Cerebellar cortex (tissue), 1 donor: Measurements from ENCODE around the gene SMAD6.

Source experiments
- DNase-seq: peaks from one replicate; pipeline ENCODE4 v3.0.0-alpha.2; 2015; ENCODE audit warnings: low spot score

SMAD6 gene

DNA sequence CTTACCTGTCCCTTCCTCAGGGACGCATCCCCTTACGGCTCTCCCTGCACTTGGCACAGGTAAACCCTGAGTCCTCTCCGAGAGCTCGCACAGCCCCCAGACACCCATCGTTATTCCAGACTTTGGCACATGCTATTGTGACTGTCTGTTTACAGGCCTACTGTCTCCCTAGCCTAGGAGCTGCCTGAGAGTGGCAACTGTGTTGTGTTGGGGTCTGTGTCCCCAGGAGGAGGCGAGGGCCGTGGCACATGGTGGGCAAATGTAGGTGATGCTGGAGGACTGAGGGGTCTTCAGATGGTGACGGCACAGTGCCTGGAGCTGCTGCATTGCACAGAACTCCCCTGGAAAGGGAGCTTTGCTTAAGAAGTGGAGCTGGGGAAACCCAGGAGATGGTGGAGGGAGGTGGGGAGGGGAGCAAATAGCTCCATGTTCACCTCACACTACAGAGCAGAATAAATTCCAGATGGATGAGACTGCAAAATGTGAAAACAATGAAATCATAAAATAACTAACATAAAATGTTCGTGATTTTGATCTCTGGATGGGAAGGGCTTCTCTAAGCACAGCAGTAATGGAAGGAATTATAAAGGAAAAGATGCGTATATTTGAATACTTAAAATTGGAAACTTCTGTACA is 96.5 kb downstream of the SMAD6 start:
- DNase-seq: no peak

DNA sequence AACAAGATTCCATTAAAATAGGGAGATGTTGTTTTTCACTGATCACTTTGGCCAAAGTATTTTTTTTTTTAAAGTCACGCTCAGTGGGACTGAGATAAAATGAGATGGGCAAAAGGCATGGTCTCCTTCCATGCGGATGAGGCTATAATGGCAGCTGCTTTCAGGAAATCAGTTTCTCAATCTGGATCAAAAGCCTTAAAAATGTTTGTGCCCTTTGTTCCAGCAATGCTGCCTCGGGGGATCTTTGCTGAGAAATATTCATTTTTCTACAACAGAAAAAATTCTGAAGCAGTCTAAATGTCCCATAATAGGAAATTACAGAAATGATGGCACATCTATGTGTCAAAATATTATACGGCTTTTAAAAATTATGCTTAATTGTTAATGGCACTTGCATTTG is 97.2 kb downstream of the SMAD6 start:
- no peak for DNase-seq

DNA sequence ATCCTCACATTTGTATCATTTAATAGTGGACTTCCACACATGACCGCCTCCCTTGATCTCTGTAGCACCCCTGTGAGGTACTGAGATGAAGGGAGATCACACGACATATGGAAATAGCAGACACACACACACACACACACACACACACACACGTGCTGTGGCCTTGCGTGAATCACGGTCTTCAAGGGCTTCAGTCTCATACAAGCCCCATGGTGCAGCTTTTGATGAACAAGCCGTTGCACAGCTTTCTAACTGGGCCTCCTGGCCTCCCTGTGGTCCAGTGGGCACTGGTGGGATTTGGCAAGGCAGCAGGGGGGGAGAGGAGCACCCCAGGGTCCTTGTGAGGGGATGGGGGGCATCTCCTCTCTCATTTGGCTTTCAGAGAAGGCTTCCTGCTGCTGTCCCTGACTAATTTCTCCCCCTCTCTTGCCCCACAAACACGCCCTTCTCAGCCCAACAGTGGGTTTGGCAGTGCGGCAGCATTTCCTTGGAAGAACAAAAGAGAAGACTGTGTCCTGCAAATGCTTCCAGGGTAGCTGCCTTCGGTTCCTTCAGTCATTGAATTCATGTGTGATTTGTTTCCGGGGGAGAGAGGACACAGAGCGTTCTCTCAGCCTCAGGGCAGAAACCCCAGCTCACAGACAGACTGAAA is 98.7 kb downstream of the SMAD6 start:
- DNase-seq: no peak

DNA sequence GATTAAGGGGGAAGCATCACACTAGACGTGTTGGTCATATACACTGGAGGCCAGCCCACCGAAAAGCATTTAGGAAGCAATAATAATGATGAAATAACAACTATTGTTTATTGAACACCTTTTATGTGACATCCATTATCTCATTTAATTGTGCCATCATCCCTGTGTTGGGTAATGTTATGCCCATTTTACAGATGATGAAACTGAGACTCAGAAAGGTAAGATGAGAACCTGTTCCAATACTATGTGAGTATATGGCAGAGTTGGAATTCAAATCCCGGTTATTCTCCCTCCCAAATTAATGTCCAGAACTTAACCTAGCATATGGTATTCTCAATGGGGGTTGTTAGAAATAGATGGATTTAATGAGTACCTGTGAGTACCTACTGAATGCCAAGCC is 99.2 kb downstream of the SMAD6 start:
- no peak for DNase-seq

DNA sequence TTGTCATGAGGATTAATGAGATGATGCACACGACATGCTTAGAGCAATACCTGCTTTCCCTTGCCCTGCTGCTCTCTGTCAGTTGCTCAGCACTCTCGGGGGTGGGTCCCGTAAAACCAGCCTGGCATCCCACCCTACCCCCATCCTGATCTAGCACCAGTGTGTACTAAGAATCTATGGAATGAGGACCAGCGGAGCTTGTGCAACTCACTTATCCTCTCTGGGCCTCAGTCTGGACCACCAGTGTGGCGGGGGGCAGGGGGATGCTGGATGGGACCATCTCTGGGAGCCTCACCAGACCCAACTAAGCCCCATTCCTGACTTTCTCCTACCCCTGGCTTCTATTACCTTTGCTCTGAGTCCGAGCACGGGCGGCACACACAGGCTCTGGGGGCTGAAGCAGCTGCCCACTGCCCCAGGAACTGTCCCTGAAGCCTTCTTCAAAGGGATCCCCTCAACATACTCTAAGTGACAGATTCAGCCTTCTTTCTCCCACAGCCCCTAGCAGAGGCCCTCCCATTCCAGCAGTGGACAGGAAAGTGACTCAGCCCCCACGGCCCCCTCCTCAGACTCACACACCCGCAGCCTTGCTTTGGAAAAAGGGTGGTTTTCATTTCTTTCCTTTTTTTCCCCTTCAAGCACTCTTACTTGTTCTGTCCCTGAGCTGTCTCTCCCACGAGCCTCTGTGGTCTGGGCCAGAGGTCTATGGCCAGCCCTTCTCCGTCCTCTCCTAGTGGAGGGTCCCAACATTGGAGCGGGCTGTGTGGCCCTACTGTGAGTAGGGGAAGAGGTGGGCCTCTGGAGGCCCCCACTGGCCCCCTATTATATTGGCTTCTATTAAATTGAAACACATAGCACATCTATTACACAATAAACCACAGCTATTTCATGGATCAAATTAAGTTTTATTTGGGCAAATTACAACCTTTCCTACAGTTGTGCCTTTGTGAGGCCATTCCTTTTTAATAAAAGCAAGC is 100.3 kb downstream of the SMAD6 start:
- no peak for DNase-seq

DNA sequence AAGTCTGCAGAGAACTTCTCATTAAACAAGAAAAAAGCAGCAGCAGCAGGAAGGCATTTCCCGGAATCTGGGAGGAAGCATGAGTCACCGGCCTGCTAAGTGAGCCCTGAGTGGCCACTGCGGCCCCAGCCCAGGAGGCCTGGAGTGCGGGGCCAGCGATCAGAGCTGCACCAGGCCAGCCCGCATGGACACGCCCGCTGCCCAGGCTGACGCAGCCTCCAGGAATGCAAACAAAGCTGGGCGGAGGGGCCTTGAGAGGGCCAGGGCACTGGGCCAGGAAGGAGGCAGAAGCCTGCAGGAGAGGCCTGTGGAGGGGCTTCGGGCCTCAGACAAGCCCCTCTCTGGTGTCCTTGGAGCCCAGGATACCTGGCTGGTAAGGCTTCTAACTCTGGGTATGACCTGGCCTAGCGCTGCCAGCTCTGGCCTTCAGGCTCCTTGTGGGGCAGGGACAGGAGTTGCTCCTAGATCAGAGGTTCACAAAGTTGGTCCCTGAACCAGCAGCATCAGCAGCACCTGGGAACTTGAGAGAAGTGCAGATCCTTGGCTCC is 101.2 kb downstream of the SMAD6 start:
- peak; percentile 49 for DNase-seq

DNA sequence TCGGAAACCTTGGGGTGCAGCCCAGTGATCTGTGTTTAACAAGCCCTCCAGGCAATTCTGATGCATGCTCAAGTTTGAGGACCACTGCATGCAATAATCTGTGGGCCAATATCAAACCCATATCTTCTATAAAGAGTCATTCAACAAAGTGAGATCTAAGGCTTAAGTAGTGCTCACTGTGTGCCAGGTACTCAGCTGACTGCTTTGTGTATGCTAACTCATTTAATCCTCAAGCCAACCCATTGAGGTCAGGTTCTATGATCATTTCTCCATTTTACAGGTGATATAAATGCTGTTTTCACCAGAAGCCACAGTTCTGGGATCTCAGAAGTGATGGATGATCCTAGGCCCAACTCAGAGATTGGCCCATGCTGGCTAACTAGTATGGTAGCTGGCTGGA is 101.7 kb downstream of the SMAD6 start:
- DNase-seq: no peak

DNA sequence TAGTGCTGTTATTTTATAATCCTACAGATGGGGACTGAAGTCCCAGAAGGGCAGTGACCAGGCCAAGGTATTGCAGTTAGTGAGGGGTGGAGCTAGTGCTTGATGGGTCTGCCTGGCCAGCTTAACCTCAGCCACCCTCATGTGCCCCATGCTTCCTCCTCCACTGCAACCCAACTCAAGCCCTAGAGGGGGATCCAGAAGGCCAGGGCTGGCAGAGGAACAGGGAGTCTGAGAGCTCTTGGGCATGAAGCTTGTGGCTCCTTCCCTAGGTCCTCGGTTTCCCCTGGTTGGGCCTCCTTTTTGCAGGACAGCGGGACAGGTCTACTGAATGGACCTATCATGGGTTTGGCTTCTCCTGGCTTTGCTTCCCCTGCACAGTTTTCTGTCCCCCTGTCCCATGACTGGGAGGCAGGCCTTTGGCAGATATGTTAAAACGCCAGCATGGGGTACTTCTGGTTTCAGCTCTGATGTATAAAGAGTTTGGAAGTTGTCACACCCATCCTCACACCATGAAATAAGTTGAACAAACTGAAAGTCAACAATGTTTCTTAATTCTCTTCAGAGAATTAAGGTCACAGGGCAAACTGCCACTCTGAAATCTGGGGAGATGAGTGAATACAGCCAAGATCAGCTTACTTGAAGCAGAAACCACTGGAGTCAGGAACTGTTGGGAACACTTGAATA is 103.3 kb downstream of the SMAD6 start:
- no peak for DNase-seq

DNA sequence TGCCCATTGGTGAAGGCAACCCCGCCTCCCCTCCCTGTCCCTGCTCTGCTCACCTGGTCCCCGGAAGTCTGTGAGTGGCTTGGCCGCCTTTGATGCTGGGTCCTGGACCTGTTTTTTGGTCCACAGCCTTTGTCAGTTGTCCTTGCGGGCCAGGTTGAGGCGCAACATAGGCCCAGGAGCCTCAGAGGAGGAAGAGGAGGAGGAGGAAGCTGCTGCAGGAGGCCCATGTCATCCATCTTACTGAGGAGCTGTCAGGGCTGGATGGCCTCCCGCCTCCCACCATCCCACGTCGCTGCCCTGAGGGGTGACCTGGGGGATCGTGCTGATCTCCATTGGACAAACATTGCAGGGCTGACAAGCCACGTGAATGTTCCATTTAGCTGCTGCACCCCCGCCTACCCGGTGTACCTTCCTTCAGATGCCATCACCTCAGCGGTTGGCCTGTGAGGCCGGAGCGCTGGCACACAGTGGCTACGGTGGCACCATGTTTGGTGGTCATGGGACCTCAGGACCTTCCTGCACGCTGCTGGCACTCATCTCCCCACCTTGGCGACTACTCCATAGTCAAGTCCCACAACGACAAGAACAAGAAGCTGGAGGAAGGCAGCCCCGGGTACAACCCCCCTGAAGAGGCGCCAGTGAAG is 106.3 kb downstream of the SMAD6 start:
- DNase-seq: no peak

DNA sequence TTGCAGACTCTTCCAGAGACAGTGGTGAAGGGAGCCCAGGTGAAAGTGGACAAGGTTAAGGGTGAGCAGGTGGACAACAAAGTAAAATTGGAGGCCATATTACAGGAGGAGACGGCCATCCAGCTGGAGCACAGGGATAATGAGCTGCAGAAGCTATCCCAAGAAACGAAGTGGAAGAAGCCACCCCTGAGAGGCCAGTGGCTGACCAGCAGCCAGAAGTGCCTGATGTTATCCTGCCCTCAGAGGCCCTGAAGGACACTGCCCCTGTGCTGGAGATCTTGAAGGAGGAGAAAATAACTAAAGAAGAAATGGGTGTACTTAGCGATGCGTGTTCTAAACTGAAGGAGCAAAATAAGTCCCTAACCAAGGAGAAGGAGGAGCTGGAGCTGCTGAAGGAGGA is 107.6 kb downstream of the SMAD6 start:
- DNase-seq: no peak

DNA sequence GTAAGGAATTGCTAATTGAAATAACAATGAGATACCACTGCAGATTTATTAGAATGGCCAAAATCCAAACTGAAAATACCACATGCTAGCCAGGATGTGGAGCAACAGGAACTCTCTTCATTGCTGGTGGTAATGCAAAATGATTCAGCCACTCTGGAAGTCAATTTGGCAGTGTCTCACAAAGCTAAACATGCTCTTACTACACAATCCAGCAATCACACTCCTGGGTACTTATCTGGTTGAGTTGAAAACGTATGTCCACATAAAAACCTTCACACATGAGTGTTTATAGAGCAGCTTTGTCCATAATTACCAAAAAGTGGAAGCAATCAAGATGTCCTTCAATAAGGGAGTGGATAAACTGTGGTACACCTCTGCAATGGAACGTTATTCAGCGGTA is 113.3 kb downstream of the SMAD6 start:
- no peak for DNase-seq

DNA sequence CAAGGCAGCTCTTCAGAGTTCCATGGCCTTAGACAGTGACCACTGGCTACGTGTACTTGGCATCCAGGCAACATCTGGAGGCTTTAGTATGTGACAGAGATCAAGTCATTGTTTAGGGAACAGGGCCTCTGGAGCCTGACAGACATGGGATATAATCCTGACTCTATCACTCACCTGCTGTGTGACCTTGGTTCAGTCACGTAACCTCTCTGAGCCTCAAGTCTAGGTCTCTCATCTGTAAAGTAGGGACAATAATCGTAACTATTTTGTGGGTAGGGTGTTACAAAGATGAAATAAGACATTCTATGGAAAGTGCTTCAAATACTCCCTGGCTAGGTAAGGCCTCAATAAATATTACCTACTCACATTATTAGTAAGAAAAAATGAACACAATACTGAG is 114.2 kb downstream of the SMAD6 start:
- no peak for DNase-seq

DNA sequence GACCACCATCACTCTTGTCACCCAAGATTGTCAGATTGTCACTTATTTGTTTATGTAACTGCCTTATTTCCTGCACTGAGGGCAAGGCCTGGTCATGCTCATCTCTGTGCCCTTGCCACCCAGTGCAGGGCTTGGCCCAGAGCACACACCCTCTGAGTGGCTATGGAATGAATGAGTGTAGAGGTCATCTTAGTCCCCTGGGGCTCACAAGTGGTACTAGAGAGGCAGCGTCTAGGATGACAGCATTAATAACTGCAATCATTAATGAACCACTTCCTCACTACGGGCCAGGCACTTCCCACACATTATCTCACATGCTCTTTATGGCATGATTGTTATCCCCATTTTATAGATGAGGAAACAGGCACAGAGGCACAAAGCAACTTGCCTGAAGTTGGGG is 117.0 kb downstream of the SMAD6 start:
- no peak for DNase-seq

DNA sequence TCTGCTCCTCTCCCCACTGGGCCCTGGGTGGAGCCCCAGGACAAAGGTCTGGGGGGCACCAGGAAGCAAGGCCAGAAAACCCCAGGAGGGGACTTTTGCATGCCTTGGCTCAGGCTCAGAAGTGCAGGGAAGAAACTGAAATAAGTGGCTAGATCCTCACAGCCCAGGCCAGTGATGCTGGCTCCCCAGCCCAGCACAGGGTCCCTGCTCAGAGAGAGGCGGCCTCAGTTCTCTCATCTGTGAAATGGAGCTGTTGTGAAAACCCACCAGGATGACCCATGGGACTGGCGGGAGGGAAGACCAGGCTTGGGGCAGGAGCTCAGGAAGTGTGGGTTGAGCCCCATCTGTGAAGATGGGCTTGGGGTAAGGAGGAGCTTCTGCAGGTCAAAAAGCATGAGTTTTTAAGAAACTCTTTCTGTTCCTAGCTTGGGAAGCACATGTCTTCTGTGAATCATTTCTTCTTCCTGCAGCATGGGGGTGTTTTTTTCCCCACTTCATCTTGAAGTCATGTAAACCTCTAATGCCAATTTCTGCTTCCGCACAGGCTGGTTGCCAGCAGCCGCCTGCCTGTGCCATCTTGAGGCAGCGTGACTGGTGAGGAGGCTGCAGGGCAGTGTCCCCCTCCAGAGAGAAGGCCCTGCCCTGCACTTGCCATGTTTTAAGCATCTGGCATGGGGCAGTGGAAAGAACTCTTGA is 118.6 kb downstream of the SMAD6 start:
- no peak for DNase-seq

DNA sequence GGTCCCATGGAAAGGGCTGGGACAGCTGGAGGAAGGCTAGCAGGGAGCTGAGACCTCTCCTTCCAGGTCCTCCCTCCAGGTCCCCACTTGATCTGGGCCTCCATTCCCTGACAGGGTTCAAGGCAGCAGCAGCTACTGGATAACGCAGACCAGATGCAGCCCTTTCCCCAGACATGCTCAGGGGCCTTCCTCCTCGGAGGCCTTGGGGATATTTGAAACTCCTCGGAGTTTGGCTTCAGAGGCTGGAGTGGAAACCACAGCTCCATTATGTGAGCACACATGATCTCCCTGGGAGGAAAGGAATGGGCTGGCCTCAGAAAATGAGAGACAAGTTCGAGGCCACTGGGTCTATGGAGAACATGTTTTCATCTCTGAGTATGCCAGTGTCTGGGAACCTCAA is 119.3 kb downstream of the SMAD6 start:
- no peak for DNase-seq

DNA sequence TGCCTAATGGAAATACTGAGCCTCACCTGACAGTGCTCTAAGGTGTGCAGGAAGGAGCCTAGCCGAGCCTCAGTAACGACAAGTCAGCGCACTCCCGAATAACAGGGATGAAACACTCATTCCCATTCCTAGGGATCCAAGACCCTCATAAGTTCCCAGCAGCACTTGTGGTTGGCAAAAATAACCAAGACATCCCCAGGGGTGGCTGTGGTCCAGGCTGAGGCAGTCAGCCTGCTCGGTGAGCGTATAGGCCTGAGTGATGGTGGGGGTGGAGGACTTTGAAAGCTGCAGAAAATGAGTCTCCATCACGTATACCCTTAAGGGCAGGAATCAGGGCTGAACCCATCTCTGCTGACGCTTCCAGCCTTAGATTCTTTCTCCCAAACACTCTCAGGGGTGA is 120.1 kb downstream of the SMAD6 start:
- no peak for DNase-seq

DNA sequence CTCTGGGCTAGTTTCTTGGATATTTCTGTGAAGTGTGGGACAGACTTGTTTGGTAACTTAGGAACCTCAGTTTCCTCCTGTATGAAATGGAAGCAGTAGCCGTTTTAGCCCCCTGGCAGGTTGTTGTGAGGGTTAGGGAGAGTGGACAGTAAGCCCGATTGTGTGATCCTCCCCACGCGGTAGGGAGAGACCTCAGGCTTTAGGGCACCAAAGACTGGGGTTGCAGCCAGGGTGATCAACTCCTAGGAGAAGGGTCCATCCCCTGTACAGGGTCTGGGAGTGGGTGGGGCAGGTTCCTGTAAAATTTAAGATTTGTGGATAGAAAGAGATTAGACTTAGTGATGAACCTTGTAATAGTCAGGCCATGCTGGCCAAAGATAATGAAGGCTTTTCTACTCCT is 120.5 kb downstream of the SMAD6 start:
- no peak for DNase-seq

DNA sequence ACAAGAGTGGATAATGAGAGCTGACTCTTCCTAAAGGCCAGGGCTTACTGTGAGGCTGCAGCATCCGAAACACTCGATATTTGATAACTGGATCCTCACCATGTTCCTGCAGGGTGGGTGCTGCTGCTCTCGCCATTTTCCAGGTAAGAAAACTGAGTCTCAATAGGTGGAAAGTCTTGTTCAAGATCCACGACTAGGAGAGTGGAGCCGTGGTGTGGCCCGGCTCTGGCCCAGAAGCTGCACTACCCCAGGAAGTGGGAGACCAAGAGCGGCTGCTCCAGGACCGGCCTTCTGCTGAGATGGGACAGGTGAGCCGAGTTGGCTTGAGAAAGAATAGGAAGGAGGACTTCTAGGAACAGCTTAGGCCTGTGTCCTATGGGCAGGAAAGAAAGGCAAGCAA is 121.6 kb downstream of the SMAD6 start:
- DNase-seq: no peak

DNA sequence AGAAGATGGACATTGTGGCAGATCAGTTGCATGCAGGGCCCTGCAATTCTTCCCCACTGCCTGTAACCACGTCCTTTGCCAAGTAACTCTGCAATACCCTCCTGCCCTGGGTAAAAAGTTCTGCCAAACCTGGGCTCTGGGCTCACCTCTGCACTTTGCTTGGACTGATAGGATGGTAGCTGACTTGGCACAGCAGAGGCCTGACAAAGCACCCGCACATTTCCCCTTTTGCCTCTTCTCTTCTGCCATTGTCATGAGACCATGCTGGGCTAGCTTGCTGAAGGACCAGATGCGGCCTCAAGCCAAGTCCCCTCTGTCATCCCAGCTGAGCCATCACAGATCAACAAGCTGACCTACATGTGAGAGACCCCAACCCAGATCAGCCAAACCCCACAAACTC is 122.4 kb downstream of the SMAD6 start:
- no peak for DNase-seq

DNA sequence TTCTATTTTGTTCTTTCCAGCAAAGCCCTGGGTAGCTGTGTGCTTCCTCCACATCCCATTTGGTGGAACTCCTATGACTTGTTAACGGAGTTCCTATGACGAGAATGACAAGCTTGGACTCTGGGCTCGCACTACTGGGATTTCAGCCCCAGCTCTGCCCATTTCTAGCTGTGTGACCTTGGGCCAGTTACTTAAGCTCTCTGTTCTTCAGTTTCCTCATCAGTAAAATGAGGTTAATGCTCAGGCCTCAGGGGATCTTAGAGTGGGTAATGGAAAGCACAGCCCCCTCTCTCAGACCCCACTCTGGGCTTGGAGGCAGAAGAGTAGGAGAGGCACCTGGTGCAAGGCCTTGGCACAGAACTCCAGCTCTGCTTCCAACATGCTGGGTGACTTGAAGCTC is 123.1 kb downstream of the SMAD6 start:
- no peak for DNase-seq

DNA sequence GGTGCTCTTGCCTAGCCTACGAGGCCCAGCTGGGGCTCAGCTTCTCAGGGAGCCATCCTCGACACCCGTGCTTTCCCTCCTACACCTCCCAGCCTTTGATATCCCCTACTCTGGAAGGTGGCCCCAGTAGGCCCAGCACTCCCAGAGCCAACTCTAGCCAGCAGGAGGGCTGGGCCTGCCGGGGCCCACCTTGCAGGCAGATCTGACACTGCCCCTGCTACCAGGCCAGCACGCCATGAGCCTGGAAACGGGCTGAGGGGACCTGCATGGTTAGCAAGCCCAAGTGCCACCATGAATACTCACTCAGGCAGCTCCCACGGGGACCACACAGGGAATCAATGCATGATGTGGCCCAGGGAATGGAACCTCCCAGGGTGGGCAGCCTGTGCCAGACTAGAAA is 123.7 kb downstream of the SMAD6 start:
- DNase-seq: no peak
